Left lung (tissue), 10 donors: ENCODE measurements around the gene CLN6. TPM values are rescaled to one million over a fixed set of nuclear protein-coding genes. Genes with fewer than 3 reads are reported as not detected.
A peak's percentile ranks its signal among the peaks of the same experiment; 100 is the strongest.

Source experiments
- ATAC-seq: fragments of 200-7000 bp; cut with Tn5 transposase; one replicate; pipeline ENCODE4 v1.9.1; 2020; ENCODE audit warnings: moderate library complexity
- DNase-seq, 4 donors: peaks; one replicate each; pipeline ENCODE4 v3.0.0-alpha.2; 2013 to 2020
- H3K27ac ChIP-seq, 2 donors: fragments of 200-600 bp; sonication (generic) in 1 of 2; one replicate each; pipeline versions ENCODE4 v1.5.0 to v1.8.0; 2020 to 2021
- H3K27me3 ChIP-seq, 2 donors: fragments of 200-600 bp; sonication (generic) in 1 of 2; one replicate each; pipeline versions ENCODE4 v1.5.0 to v1.8.0; 2020 to 2021
- H3K36me3 ChIP-seq, 2 donors: fragments of 200-600 bp; sonication (generic) in 1 of 2; one replicate each; pipeline versions ENCODE4 v1.5.0 to v1.8.0; 2020 to 2021
- H3K4me1 ChIP-seq, 2 donors: fragments of 200-600 bp; one replicate each; pipeline ENCODE4 v1.8.0; 2021
- H3K4me3 ChIP-seq, 2 donors: fragments of 200-600 bp; sonication (generic) in 1 of 2; one replicate each; pipeline versions ENCODE4 v1.5.0 to v1.8.0; 2020 to 2021; ENCODE audit warnings: mild to moderate bottlenecking in 1 of 2
- H3K9me3 ChIP-seq, 2 donors: fragments of 200-600 bp; sonication (generic) in 1 of 2; one replicate each; pipeline versions ENCODE4 v1.5.0 to v1.8.0; 2020 to 2021
- intact Hi-C, 2 donors: fragments of 100-400 bp; cut with DNase I; formaldehyde crosslinking; loops; one replicate each; pipeline versions ENCODE4 v1.11.2 to v1.14.2; 2022
- polyA plus RNA-seq, 6 donors: library from polyadenylated mRNA; unstranded; fragments of 120-200 nt; gene quantifications; one replicate each; pipeline ENCODE4 v1.2.1, GENCODE V29; 2013; ENCODE audit not compliant: insufficient read length in 6 of 6
- total RNA-seq, 2 donors: library from RNA; stranded (reverse); fragmentation: NEBNext Ultra II Directional; extraction: Animal tissue kit (Norgen Biotek cat#: 25700); gene quantifications; one replicate each; pipeline ENCODE4 v1.2.1, GENCODE V29; 2021
- TF ChIP-seq, protein P1 (sequence below), 2 donors: fragments of 200-600 bp; sonication (generic) in 1 of 2; IDR thresholded peaks; one replicate each; pipeline versions ENCODE4 v1.5.0 to v1.8.0; 2021; ENCODE audit warnings: antibody characterized with exemption in 2 of 2
- donor health status: DM: no; HTN: yes; CAD: no.
- donor health status: DM: no; HTN: no; CAD: no.

CLN6 gene
- total and polyA plus RNA-seq, 8 donors = 28.3 to 50.3 (median 37.5) TPM

DNA sequence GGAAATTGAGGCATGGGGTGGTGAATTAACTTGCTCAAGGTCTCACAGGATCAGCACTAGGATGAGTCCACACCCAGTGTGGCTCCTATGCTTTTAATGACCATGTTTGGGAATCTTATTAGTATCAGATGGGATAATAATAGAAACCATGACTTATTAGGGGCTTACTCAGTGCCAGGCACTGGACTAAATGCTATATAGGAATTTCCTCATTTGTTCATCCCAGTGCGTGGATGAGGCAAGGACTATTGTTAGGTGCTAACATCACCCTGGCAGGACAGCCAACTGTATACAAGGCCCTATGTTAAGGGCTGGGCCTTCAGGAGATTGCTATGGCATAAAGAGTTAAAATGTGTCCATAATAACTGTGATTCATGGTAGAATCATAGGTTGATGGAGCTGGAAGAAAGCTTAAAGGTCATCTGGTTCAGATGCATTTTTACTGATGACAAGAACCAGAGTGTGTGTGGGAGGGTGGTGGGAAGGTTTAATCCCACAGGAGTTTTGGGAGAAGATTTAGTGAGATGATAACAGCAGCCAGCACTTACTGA lies 43.3 kb upstream of the CLN6 start:
- no peaks in the 10 kb centered on the region for H3K9me3 ChIP-seq
- no peak for DNase-seq
- TF ChIP-seq, protein P1, sequence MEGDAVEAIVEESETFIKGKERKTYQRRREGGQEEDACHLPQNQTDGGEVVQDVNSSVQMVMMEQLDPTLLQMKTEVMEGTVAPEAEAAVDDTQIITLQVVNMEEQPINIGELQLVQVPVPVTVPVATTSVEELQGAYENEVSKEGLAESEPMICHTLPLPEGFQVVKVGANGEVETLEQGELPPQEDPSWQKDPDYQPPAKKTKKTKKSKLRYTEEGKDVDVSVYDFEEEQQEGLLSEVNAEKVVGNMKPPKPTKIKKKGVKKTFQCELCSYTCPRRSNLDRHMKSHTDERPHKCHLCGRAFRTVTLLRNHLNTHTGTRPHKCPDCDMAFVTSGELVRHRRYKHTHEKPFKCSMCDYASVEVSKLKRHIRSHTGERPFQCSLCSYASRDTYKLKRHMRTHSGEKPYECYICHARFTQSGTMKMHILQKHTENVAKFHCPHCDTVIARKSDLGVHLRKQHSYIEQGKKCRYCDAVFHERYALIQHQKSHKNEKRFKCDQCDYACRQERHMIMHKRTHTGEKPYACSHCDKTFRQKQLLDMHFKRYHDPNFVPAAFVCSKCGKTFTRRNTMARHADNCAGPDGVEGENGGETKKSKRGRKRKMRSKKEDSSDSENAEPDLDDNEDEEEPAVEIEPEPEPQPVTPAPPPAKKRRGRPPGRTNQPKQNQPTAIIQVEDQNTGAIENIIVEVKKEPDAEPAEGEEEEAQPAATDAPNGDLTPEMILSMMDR (IDR thresholded peaks at IDR 0.05) = no peak
- no peak for ATAC-seq
- no peaks in the 10 kb centered on the region for H3K27me3 ChIP-seq
- H3K27ac ChIP-seq = no peak overlapping the region
- peaks cover 9 to 10% of the 10 kb centered on the region in 2 donors for H3K4me1 ChIP-seq
- H3K4me3 ChIP-seq = no peak overlapping the region
- no peaks in the 10 kb centered on the region for H3K36me3 ChIP-seq
- intact Hi-C loops = no loop called here

DNA sequence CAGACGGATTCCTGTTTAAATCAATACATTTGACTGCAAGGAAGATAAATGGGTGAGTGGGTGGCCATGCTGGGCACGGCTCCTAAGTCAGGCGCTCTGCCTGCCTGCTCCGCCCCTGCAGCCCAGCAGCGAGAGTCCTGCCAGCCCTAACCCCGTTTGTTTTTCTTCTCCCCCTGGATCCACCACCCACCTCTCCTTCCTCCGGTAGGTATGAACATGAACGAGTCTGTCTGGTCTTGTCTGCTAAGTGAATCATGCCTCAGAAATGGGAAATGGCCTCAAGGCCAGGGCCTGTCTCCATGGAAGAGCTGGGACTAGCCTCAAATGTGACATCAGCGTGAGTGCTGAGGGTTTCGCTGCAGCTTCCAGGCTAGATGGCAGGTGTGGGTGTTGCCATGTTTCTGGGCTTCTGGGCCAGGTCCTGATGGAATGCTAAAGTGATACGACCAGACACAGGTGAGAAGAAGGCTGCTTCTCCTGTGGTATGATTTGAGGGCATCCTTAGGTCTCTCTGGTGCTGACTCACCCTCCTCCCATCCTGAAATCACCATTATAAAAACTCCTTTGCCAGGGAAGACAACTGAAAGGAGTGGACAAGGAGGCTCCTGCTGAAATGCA lies 42.4 kb upstream of the CLN6 start:
- no peak for DNase-seq
- Histone ChIP-seq H3K27me3 (peaks cover 0 to 5% of the 10 kb centered on the region in 2 donors), H3K4me1 (peaks cover 9 to 10% of the 10 kb centered on the region in 2 donors), H3K27ac (peak overlapping the region; percentile 19 to 34), H3K4me3 (no peak overlapping the region), H3K36me3 (no peaks in the 10 kb centered on the region), H3K9me3 (no peaks in the 10 kb centered on the region)
- intact Hi-C loops = no loop called here
- TF ChIP-seq, protein P1 (IDR thresholded peaks at IDR 0.05) = no peak
- ATAC-seq = peak; percentile 7

DNA sequence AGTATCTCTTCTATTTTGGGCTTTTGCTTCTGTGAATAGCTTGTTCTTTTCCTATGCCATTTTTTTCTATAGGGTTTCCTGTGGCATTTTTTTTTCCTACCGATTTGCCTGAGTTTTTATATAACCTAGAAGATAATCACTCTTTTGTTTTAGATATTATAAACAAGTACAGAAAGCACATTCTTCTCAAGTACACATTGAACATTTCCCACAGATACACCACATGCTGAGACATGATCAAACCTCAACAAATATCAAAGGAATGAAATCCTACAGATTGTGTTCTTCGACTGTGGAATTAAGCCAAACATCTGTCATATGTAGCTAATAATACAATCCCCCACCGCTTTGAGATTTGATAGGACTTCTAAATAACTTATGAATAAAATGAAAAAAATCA lies 38.9 kb upstream of the CLN6 start:
- Histone ChIP-seq H3K4me3 (no peak overlapping the region), H3K27me3 (peaks cover 0 to 16% of the 10 kb centered on the region in 2 donors), H3K27ac (no peak overlapping the region), H3K36me3 (no peaks in the 10 kb centered on the region), H3K4me1 (peaks cover 0 to 9% of the 10 kb centered on the region in 2 donors), H3K9me3 (no peaks in the 10 kb centered on the region)
- intact Hi-C loops = no loop called here
- TF ChIP-seq, protein P1 (IDR thresholded peaks at IDR 0.05) = no peak
- ATAC-seq (no peak), DNase-seq (no peak)

DNA sequence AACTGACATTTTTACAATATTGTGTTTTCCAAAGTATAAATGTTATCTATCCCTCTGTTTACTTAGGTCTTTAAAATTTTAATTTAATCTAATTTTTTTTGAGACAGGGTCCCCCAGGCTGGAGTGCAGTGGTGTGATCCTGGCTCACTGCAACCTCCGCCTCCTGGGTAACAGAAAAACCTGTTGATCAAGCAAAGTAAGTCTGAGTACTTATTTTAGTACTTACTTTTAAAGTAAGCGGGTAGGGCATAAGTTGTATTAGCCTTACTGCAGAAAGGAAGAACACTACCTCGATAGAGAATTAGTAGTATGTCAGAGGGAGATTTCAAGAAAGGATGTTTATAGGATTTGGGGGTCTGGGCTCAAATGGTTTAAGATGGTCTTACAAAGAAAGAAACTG lies 36.1 kb upstream of the CLN6 start:
- no peaks in the 10 kb centered on the region for H3K9me3 ChIP-seq
- TF ChIP-seq, protein P1 (IDR thresholded peaks at IDR 0.05) = no peak
- intact Hi-C loops = no loop called here
- peaks cover 0 to 25% of the 10 kb centered on the region in 2 donors for H3K27me3 ChIP-seq
- no peak overlapping the region for H3K4me3 ChIP-seq
- H3K36me3 ChIP-seq = no peaks in the 10 kb centered on the region
- H3K4me1 ChIP-seq = no peaks in the 10 kb centered on the region
- no peak for ATAC-seq
- H3K27ac ChIP-seq = no peak overlapping the region
- no peak for DNase-seq

DNA sequence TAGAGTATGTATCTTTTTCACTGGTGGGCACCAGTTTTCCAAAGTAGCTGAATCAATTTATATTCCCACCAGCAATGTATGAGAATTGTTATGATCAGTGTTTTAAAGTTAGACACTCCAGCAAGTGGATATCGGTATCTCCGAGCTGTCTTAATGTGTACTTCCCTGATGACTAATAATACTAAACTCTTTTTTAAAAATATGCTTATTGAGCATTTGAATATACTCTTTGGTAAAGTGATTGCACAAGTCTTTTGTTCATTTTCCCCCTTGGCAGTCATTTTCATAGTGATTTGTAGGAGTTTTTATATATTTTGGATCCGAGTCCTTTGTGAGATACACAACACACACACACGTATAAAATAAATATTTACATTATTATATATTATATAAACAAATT lies 35.6 kb upstream of the CLN6 start:
- no peak overlapping the region for H3K4me3 ChIP-seq
- TF ChIP-seq, protein P1 (IDR thresholded peaks at IDR 0.05) = no peak
- no peaks in the 10 kb centered on the region for H3K36me3 ChIP-seq
- no peaks in the 10 kb centered on the region for H3K4me1 ChIP-seq
- H3K27me3 ChIP-seq = peaks cover 0 to 25% of the 10 kb centered on the region in 2 donors
- H3K27ac ChIP-seq = no peak overlapping the region
- no peak for DNase-seq
- intact Hi-C loops = no loop called here
- no peaks in the 10 kb centered on the region for H3K9me3 ChIP-seq
- ATAC-seq = no peak
